Endothelial cell of umbilical vein (primary cell): ENCODE data around the gene KAT7. TPM values are rescaled to one million over a fixed set of nuclear protein-coding genes. Genes with fewer than 3 reads are reported as not detected.

Source experiments
- BruUV-seq: library from RNA; stranded (reverse); fragments of 400-500 nt; replicated peaks from 2 replicates; lab custom pipeline; 2021; lab: Mats Ljungman, UMichigan
- CTCF ChIA-PET: fragments of 300-600, 350-600 bp; sonication (Branson Sonifier 250); formaldehyde crosslinking; loops from one replicate; lab custom pipeline; 2021; ENCODE audit warnings: antibody characterized with exemption, inconsistent platforms; lab: Charles Lee
- POLR2A ChIA-PET: fragments of 300-600, 350-600 bp; sonication (Branson Sonifier 250); formaldehyde crosslinking; loops from one replicate; lab custom pipeline; 2021; ENCODE audit warnings: antibody characterized with exemption, inconsistent platforms; lab: Charles Lee
- DNase-seq: peaks from one replicate; pipeline ENCODE4 v3.0.0-alpha.2; 2011; ENCODE audit warnings: low read depth, low spot score
- FAIRE-seq: peaks from 2 replicates; lab custom pipeline; 2011; peaks lifted over from hg19 to GRCh38; lab: Jason Lieb, UNC
- H2AFZ ChIP-seq: 2 replicates; pipeline ENCODE4 v1.6.0; 2012; ENCODE audit warnings: low read depth, low read length, control low read depth, inconsistent platforms
- H3K27ac ChIP-seq: 2 replicates; pipeline ENCODE4 v1.5.1; 2011; ENCODE audit warnings: low read depth, mild to moderate bottlenecking, control low read depth, low read length, moderate library complexity; ENCODE audit not compliant: insufficient read depth
- H3K27me3 ChIP-seq, 2 experiments: 2 replicates each; pipeline versions ENCODE4 v1.6.0 to v1.6.1; 2011; ENCODE audit warnings: low read length in 2 of 2, mixed read lengths in 1 of 2; ENCODE audit not compliant: control insufficient read depth in 2 of 2, insufficient read depth in 2 of 2
- H3K36me3 ChIP-seq, 2 experiments: 2 replicates in 1 of 2; 3 replicates in 1 of 2; pipeline ENCODE4 v1.5.1; 2011; ENCODE audit warnings: low read length in 2 of 2, mild to moderate bottlenecking in 1 of 2, moderate library complexity in 1 of 2; ENCODE audit not compliant: control insufficient read depth in 2 of 2, insufficient read depth in 2 of 2; ENCODE audit errors: extremely low read depth in 1 of 2
- H3K4me1 ChIP-seq: 3 replicates; pipeline ENCODE4 v1.5.1; 2011; ENCODE audit warnings: mild to moderate bottlenecking, low read length; ENCODE audit not compliant: control insufficient read depth, insufficient read depth; ENCODE audit errors: extremely low read depth
- H3K4me2 ChIP-seq: 2 replicates; pipeline ENCODE4 v1.6.1; 2011; ENCODE audit warnings: low read length, control low read depth, mixed read lengths; ENCODE audit not compliant: insufficient read depth
- H3K4me3 ChIP-seq, 3 experiments: fragments of 200-600 bp in 1 of 3; sonication (generic), shearing (Covaris generic) in 1 of 3; replicated peaks in 1 of 3; 2 replicates each; pipeline ENCODE4 v1.5.1; 2011 to 2016; ENCODE audit warnings: control low read depth in 3 of 3, low read length in 3 of 3, mild to moderate bottlenecking in 2 of 3, inconsistent platforms in 1 of 3, low read depth in 1 of 3, moderate library complexity in 1 of 3; ENCODE audit not compliant: insufficient read depth in 1 of 3
- H3K79me2 ChIP-seq: 2 replicates; pipeline ENCODE4 v1.6.0; 2012; ENCODE audit warnings: low read length, inconsistent platforms; ENCODE audit not compliant: control insufficient read depth, insufficient read depth
- H3K9ac ChIP-seq: replicated peaks from 2 replicates; pipeline ENCODE3; 2011; ENCODE audit warnings: low read length, control low read depth; ENCODE audit not compliant: insufficient read depth; ENCODE audit errors: extremely low read depth
- H3K9me1 ChIP-seq: replicated peaks from 3 replicates; pipeline ENCODE4 v1.6.0; 2011; ENCODE audit warnings: mild to moderate bottlenecking, low read length; ENCODE audit not compliant: control insufficient read depth, insufficient read depth; ENCODE audit errors: extremely low read depth
- H3K9me3 ChIP-seq: replicated peaks from 2 replicates; pipeline ENCODE4 v1.5.1; 2012; ENCODE audit warnings: low read length, inconsistent platforms; ENCODE audit not compliant: control insufficient read depth, insufficient read depth
- H4K20me1 ChIP-seq: replicated peaks from 2 replicates; pipeline ENCODE3; 2011; ENCODE audit warnings: mild to moderate bottlenecking, low read length; ENCODE audit not compliant: control insufficient read depth, insufficient read depth; ENCODE audit errors: extremely low read depth
- EZH2 ChIP-seq: IDR thresholded peaks from 2 replicates; pipeline ENCODE4 v1.6.1; 2012; ENCODE audit warnings: borderline replicate concordance, low read depth, mild to moderate bottlenecking, moderate library complexity, low read length, inconsistent platforms; ENCODE audit not compliant: severe bottlenecking
- FOS ChIP-seq: IDR thresholded peaks from 2 replicates; pipeline ENCODE4 v1.6.1; 2011; ENCODE audit warnings: mild to moderate bottlenecking, low read length, moderate library complexity, borderline replicate concordance; ENCODE audit not compliant: insufficient read depth
- GATA2 ChIP-seq: IDR thresholded peaks from 2 replicates; pipeline ENCODE4 v1.7.0; 2011; ENCODE audit warnings: low read depth, mild to moderate bottlenecking, moderate library complexity, mixed read lengths, low read length; ENCODE audit not compliant: insufficient read length, insufficient read depth
- JUN ChIP-seq: IDR thresholded peaks from 2 replicates; pipeline ENCODE4 v1.6.1; 2011; ENCODE audit warnings: borderline replicate concordance, low read depth; ENCODE audit not compliant: insufficient read length, insufficient read depth
- MYC ChIP-seq: IDR thresholded peaks from one replicate; pipeline ENCODE4 v1.6.1; 2011; ENCODE audit warnings: mild to moderate bottlenecking, low read depth, low read length
- POLR2A ChIP-seq: IDR thresholded peaks from 2 replicates; pipeline ENCODE4 v1.6.1; 2012; ENCODE audit warnings: low read depth, mild to moderate bottlenecking, control low read depth, low read length
- POLR2AphosphoS5 ChIP-seq: IDR thresholded peaks from 2 replicates; pipeline ENCODE4 v1.6.1; 2012; ENCODE audit warnings: low read depth, mild to moderate bottlenecking, control low read depth, low read length, moderate library complexity; ENCODE audit not compliant: insufficient read depth
- dilution Hi-C: fragments of 300-500 bp; cut with MboI; formaldehyde crosslinking; loops from one replicate; pipeline ENCODE4 v1.15.0; 2019; ENCODE audit warnings: low sequenced_read_pairs; ENCODE audit not compliant: extremely low pct_ligation_motif_present
- intact Hi-C: fragments of 100-400 bp; cut with micrococcal nuclease; formaldehyde crosslinking; loops from one replicate; pipeline ENCODE4 v1.10.0; 2022
- polyA plus RNA-seq, 4 experiments: library from polyadenylated mRNA; depleted of rRNA in 3 of 4; stranded (reverse) in 3 of 4; unstranded in 1 of 4; fragments of >200 nt; gene quantifications; 2 replicates each; pipeline versions ENCODE4 v1.2.1 to v1.2.3, GENCODE V29; 2011 to 2012; ENCODE audit warnings: missing spikeins in 1 of 4
- total RNA-seq: library from RNA; stranded (reverse); gene quantifications from 2 replicates; pipeline ENCODE4 v1.2.3, GENCODE V29; 2021
- TF ChIP-seq, protein P1 (sequence below), 2 donors: IDR thresholded peaks; 1 replicate in 1 of 2; 2 replicates in 1 of 2; pipeline ENCODE4 v1.5.1; 2011; ENCODE audit warnings: low read length in 2 of 2, mild to moderate bottlenecking in 2 of 2, moderate library complexity in 2 of 2, control low read depth in 1 of 2, inconsistent platforms in 1 of 2, low read depth in 1 of 2; ENCODE audit not compliant: insufficient read depth in 1 of 2; ENCODE audit errors: extremely low read depth in 1 of 2
- TF ChIP-seq, protein P2 (sequence below): IDR thresholded peaks from 2 replicates; pipeline ENCODE4 v1.6.1; 2011; ENCODE audit not compliant: insufficient read depth, insufficient read length

The KAT7 gene
- total and polyA plus RNA-seq, 2 donors (not counting 3 experiments of a cell fraction or from before 2014, with no cell fraction given): 44.5 to 66.2 TPM

DNA sequence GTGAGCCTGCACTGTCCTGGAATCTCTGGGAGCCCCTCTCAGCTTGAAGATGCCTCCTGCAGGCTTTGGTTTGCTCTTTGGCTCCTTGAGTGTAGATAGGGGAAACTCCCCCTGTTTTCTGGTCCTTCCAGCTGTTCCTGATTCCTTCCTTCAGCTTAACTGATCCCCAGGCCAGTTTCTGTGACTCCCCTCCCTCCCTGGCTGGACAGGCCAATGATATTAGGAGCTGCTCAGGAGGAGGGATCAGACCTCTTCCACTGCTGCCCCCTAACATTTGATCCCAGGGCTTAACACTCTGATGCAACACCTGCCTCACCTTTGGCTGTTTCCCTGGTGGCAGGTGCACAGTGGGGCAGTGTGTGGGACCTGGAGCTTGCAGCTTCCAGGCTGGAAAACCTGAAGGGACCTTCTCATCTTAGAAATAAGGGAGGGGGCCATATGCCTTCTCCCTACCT, 59.6 kb downstream of the KAT7 start, which contains the start of gene TAC4:
Gene TAC4, minus strand, starts transcription at position 51 of the 455 bp plus-strand sequence. CDS start 52 bp downstream, outside the sequence.
- no peak within 1 kb of the TSS for H3K4me3 ChIP-seq
- no peak for TF ChIP-seq POLR2AphosphoS5
- TF ChIP-seq POLR2A: no peak
- TF ChIP-seq, protein P1, sequence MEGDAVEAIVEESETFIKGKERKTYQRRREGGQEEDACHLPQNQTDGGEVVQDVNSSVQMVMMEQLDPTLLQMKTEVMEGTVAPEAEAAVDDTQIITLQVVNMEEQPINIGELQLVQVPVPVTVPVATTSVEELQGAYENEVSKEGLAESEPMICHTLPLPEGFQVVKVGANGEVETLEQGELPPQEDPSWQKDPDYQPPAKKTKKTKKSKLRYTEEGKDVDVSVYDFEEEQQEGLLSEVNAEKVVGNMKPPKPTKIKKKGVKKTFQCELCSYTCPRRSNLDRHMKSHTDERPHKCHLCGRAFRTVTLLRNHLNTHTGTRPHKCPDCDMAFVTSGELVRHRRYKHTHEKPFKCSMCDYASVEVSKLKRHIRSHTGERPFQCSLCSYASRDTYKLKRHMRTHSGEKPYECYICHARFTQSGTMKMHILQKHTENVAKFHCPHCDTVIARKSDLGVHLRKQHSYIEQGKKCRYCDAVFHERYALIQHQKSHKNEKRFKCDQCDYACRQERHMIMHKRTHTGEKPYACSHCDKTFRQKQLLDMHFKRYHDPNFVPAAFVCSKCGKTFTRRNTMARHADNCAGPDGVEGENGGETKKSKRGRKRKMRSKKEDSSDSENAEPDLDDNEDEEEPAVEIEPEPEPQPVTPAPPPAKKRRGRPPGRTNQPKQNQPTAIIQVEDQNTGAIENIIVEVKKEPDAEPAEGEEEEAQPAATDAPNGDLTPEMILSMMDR (IDR thresholded peaks at IDR 0.05; ENCODE audit: extremely low read depth in 1 of 2, insufficient read depth in 1 of 2, low read depth in 1 of 2, low read length in 2 of 2): no peak
- TF ChIP-seq MYC: no peak
- no peak for TF ChIP-seq GATA2
- no peak for TF ChIP-seq EZH2
- no peak for TF ChIP-seq FOS
- no peak for TF ChIP-seq JUN
- TF ChIP-seq, protein P2, sequence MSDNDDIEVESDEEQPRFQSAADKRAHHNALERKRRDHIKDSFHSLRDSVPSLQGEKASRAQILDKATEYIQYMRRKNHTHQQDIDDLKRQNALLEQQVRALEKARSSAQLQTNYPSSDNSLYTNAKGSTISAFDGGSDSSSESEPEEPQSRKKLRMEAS: no peak
- H3K9me3 ChIP-seq: no peaks in the 10 kb centered on the region
- no peaks in the 10 kb centered on the region for H3K27me3 ChIP-seq
- H2AFZ ChIP-seq: no peak within 1 kb of the TSS
- H3K4me2 ChIP-seq: no peak within 1 kb of the TSS
- H3K27ac ChIP-seq: no peak within 1 kb of the TSS
- ChIA-PET CTCF (interaction anchor here (1.4 to 2.4 kb wide), 3 partner anchors 139 to 291 kb away, joined by 4 to 5 read pairs (median 5); partner anchors contain the start of gene SLC35B1), POLR2A (no interaction called here)
- peaks cover 14% of the 10 kb centered on the region for H3K4me1 ChIP-seq
- no peaks in the 10 kb centered on the region for H4K20me1 ChIP-seq
- dilution Hi-C loops (no loop called here), intact Hi-C loops (no loop called here)
- H3K79me2 ChIP-seq: no peaks in the 10 kb centered on the region
- H3K9me1 ChIP-seq: no peaks in the 10 kb centered on the region
- BruUV-seq: no TSS peak
- FAIRE-seq (no peak), DNase-seq (no peak)
- H3K9ac ChIP-seq: no peak within 1 kb of the TSS
- peaks cover 0 to 8% of the 10 kb centered on the region in 2 experiments for H3K36me3 ChIP-seq
